GM23338 (cell line): ENCODE measurements around the gene SELENOM. TPM values are rescaled to one million over a fixed set of nuclear protein-coding genes. Genes with fewer than 3 reads are reported as not detected.

Experiments used
- ATAC-seq: fragments of 200-7000 bp; cut with Tn5 transposase; 3 replicates; pipeline ENCODE4 v1.9.1; 2020
- DNase-seq: peaks from one replicate; pipeline ENCODE4 v3.0.0-alpha.2; 2015; ENCODE audit warnings: low spot score
- H2AFZ ChIP-seq: fragments of 200-600 bp; sonication (generic); 2 replicates; pipeline ENCODE4 v1.8.0; 2016; ENCODE audit warnings: antibody characterized with exemption, mild to moderate bottlenecking, moderate library complexity
- H3F3A ChIP-seq: fragments of 200-600 bp; sonication (generic); replicated peaks from 2 replicates; pipeline ENCODE4 v1.8.0; 2017; ENCODE audit warnings: antibody characterized with exemption, mixed run types, low read depth
- H3K27ac ChIP-seq: fragments of 200-600 bp; sonication (generic); 2 replicates; pipeline ENCODE4 v1.6.1; 2016; ENCODE audit warnings: low read depth
- H3K27me3 ChIP-seq: fragments of 200-600 bp; sonication (generic); 2 replicates; pipeline ENCODE4 v1.8.0; 2016; ENCODE audit warnings: mild to moderate bottlenecking, mixed run types, moderate library complexity; ENCODE audit not compliant: insufficient read depth
- H3K36me3 ChIP-seq: fragments of 200-600 bp; sonication (generic); 2 replicates; pipeline ENCODE4 v1.8.0; 2016; ENCODE audit warnings: mild to moderate bottlenecking; ENCODE audit not compliant: insufficient read depth
- H3K4me1 ChIP-seq: fragments of 200-600 bp; sonication (generic); 2 replicates; pipeline ENCODE4 v1.8.0; 2016; ENCODE audit warnings: mild to moderate bottlenecking, moderate library complexity; ENCODE audit not compliant: insufficient read depth
- H3K4me2 ChIP-seq: fragments of 200-600 bp; sonication (generic); 2 replicates; pipeline ENCODE4 v1.7.1; 2017; ENCODE audit warnings: mixed run types
- H3K4me3 ChIP-seq: fragments of 200-600 bp; sonication (generic); 2 replicates; pipeline ENCODE4 v1.6.1; 2016; ENCODE audit warnings: mixed run types
- H3K79me2 ChIP-seq: fragments of 200-600 bp; sonication (generic); replicated peaks from 2 replicates; pipeline ENCODE4 v1.8.0; 2017; ENCODE audit warnings: mild to moderate bottlenecking; ENCODE audit not compliant: insufficient read depth
- H3K9me2 ChIP-seq: fragments of 200-600 bp; sonication (generic); 2 replicates; pipeline ENCODE4 v1.8.0; 2017; ENCODE audit not compliant: insufficient read depth
- H4K20me1 ChIP-seq: fragments of 200-600 bp; sonication (generic); replicated peaks from 2 replicates; pipeline ENCODE4 v1.8.0; 2017; ENCODE audit warnings: mild to moderate bottlenecking; ENCODE audit not compliant: insufficient read depth
- H3K27ac Mint-ChIP-seq: 2 replicates; pipeline ENCODE4 v1.8.0; 2020; ENCODE audit warnings: inconsistent platforms, mild to moderate bottlenecking, moderate library complexity, mixed read lengths
- H3K27me3 Mint-ChIP-seq: 3 replicates; pipeline ENCODE4 v1.8.0; 2022; ENCODE audit warnings: low read depth, mild to moderate bottlenecking, moderate library complexity, mixed read lengths, inconsistent platforms; ENCODE audit not compliant: insufficient read depth, poor library complexity
- H3K36me3 Mint-ChIP-seq: 3 replicates; pipeline ENCODE4 v1.8.0; 2021; ENCODE audit warnings: low read depth, mild to moderate bottlenecking, inconsistent platforms, moderate library complexity, mixed read lengths
- H3K4me1 Mint-ChIP-seq: 3 replicates; pipeline ENCODE4 v1.8.0; 2020; ENCODE audit warnings: mild to moderate bottlenecking, inconsistent platforms, mixed read lengths
- H3K4me3 Mint-ChIP-seq: 3 replicates; pipeline ENCODE4 v1.8.0; 2021; ENCODE audit warnings: moderate library complexity, mild to moderate bottlenecking, inconsistent platforms, mixed read lengths
- H3K9me3 Mint-ChIP-seq: 3 replicates; pipeline ENCODE4 v1.8.0; 2020; ENCODE audit warnings: moderate library complexity, mild to moderate bottlenecking, inconsistent platforms, mixed read lengths
- CTCF ChIP-seq, 2 experiments: fragments of 200-600 bp in 1 of 2; sonication (generic) in 1 of 2; conservative IDR thresholded peaks; 2 replicates each; pipeline versions ENCODE4 v1.5.1 to v1.6.1; 2016 to 2017; ENCODE audit warnings: antibody characterized with exemption in 2 of 2, low read depth in 2 of 2, mild to moderate bottlenecking in 2 of 2, moderate library complexity in 1 of 2
- ETS1 ChIP-seq: IDR thresholded peaks from 2 replicates; pipeline ENCODE4 v1.6.1; 2016; ENCODE audit warnings: antibody characterized with exemption
- EZH2 ChIP-seq: fragments of 200-600 bp; sonication (generic); IDR thresholded peaks from one replicate; pipeline ENCODE4 v1.8.0; 2017; ENCODE audit warnings: antibody characterized with exemption, mild to moderate bottlenecking, low read depth; ENCODE audit not compliant: unreplicated experiment
- EZH2phosphoT487 ChIP-seq: fragments of 200-600 bp; sonication (generic); IDR thresholded peaks from one replicate; pipeline ENCODE4 v1.8.1; 2018; ENCODE audit warnings: antibody characterized with exemption; ENCODE audit not compliant: unreplicated experiment
- STAT1 ChIP-seq: IDR thresholded peaks from one replicate; pipeline ENCODE4 v1.6.1; 2016; ENCODE audit warnings: antibody characterized with exemption; ENCODE audit not compliant: unreplicated experiment
- ZNF462 ChIP-seq: fragments of 250-450 bp; sonication (Bioruptor Pico); IDR thresholded peaks from 2 replicates; pipeline ENCODE4 v1.5.0; 2020; ENCODE audit warnings: mild to moderate bottlenecking, moderate library complexity
- polyA plus RNA-seq: library from polyadenylated mRNA; unstranded; fragments of >200 nt; fragmentation: Nextera tagmentation; extraction: Ambion mirVana; gene quantifications from 2 replicates; pipeline ENCODE4 v1.2.1, GENCODE V29; 2016
- total RNA-seq: library from RNA; depleted of rRNA; stranded (reverse); fragments of >200 nt; shearing (Covaris generic); gene quantifications from 2 replicates; pipeline ENCODE4 v1.2.3, GENCODE V29; 2014

The SELENOM gene
- total and polyA plus RNA-seq, 2 experiments from 2014 or later, result 44.9 to 50.8 TPM

DNA sequence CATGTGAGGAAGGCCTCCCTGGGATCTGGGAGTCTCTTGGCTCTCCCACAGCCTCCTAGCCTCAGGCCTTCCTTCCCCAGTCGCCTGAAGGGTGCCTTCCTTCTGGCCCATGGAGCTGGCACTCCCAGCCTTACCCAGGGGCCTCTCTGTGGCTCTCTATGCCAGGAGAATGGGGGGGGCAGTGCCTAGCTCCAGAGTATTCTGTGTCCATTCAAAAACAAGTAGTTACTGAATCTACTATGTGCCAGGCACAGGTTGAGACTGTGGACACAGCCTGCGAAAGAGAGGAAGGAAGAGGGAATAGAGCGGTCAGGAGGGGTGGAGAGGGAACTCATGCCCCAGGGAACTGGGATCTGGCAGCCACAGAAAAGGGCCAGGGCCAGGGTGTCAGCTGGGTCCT is 35.7 kb upstream of the SELENOM start (continued):
- no peak for TF ChIP-seq ZNF462 (CRISPR knock-in tag)

DNA sequence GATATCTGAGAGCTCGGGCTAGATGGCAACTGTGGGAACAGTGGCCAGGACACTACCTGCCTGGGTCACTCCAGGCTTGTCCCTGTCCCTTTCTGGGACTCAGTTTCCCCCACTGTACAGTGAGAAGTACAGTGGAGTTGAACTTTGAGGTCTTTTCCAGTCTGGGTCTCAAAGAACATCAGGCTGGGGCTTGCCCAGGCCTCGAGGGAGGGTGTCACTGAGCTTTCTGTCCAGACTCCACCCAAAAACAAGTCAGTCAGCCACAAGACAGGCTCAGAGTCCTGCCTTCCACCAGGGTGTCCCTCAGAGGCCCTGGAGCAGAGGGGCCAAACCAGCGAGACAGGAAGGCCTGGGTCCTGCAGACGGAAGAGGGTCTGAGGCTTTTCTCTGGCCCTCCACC is 34.9 kb upstream of the SELENOM start:
- no peak overlapping the region for H3K4me3 ChIP-seq
- TF ChIP-seq ETS1, result no peak
- H3K9me2 ChIP-seq, result no peaks in the 10 kb centered on the region
- H3K27ac Mint-ChIP-seq, result no peak overlapping the region
- H3K27me3 Mint-ChIP-seq, result peaks cover 14% of the 10 kb centered on the region
- peaks cover 25% of the 10 kb centered on the region for H3K79me2 ChIP-seq
- no peaks in the 10 kb centered on the region for H3K27me3 ChIP-seq
- no peak overlapping the region for H2AFZ ChIP-seq
- DNase-seq, result no peak
- peaks cover 16% of the 10 kb centered on the region for H3K4me1 Mint-ChIP-seq
- H3K4me3 Mint-ChIP-seq, result no peak overlapping the region
- H3K4me1 ChIP-seq, result peaks cover 21% of the 10 kb centered on the region
- no peak overlapping the region for H3K27ac ChIP-seq
- no peaks in the 10 kb centered on the region for H3F3A ChIP-seq
- peaks cover 23% of the 10 kb centered on the region for H3K9me3 Mint-ChIP-seq
- ATAC-seq, result no peak
- no peak overlapping the region for H3K4me2 ChIP-seq
- H4K20me1 ChIP-seq, result peaks cover 6% of the 10 kb centered on the region; the same call in 1 of the 2 replicates
- peaks cover 2% of the 10 kb centered on the region; the same call in 2 of the 3 replicates for H3K36me3 Mint-ChIP-seq
- no peaks in the 10 kb centered on the region for H3K36me3 ChIP-seq

GRCh38 chr22:31141551-31141950 is 34.2 kb upstream of the SELENOM start:
- Histone ChIP-seq H3K4me1 (peaks cover 21% of the 10 kb centered on the region), H3K79me2 (peaks cover 25% of the 10 kb centered on the region), H3K36me3 (no peaks in the 10 kb centered on the region), H3K27me3 (no peaks in the 10 kb centered on the region), H3K27ac (no peak overlapping the region), H4K20me1 (peaks cover 6% of the 10 kb centered on the region; the same call in 1 of the 2 replicates), H2AFZ (no peak overlapping the region), H3K9me2 (no peaks in the 10 kb centered on the region), H3K4me2 (no peak overlapping the region), H3F3A (no peaks in the 10 kb centered on the region), H3K4me3 (no peak overlapping the region)
- Mint-ChIP-seq H3K9me3 (peaks cover 16% of the 10 kb centered on the region), H3K4me1 (peaks cover 16% of the 10 kb centered on the region), H3K27ac (no peak overlapping the region), H3K27me3 (peaks cover 14% of the 10 kb centered on the region), H3K36me3 (peaks cover 6% of the 10 kb centered on the region; the same call in 2 of the 3 replicates), H3K4me3 (no peak overlapping the region)
- DNase-seq (no peak), ATAC-seq (no peak)
- TF ChIP-seq STAT1 (no peak), EZH2phosphoT487 (no peak), EZH2 (no peak), CTCF (conservative IDR thresholded peaks at IDR 0.05; ENCODE audit: low read depth in 2 of 2) (no peak)
